B cell (primary cell): ENCODE data around the gene KCNJ18. TPM values are rescaled to one million over a fixed set of nuclear protein-coding genes. Genes with fewer than 3 reads are reported as not detected.
"Not testable (repeated sequence)": the region's sequence is repeated elsewhere in the genome, so short reads cannot be mapped to it uniquely, and the experiment has no call there.

Source experiments
- ATAC-seq: fragments of 200-7000 bp; cut with Tn5 transposase; one replicate; pipeline ENCODE4 v1.10.0; 2021; ENCODE audit warnings: low read depth, mild to moderate bottlenecking, moderate number of reproducible peaks, moderate library complexity
- CTCF ChIA-PET: fragments of 350-600 bp; sonication (Branson Sonifier 250); formaldehyde crosslinking; loops from one replicate; lab custom pipeline; 2021; ENCODE audit warnings: antibody characterized with exemption, inconsistent platforms; lab: Charles Lee
- POLR2A ChIA-PET: fragments of 350-600 bp; sonication (Branson Sonifier 250); formaldehyde crosslinking; loops from one replicate; lab custom pipeline; 2021; ENCODE audit warnings: antibody characterized with exemption; lab: Charles Lee
- DNase-seq: peaks from one replicate; pipeline ENCODE4 v3.0.0; 2013
- H2AFZ ChIP-seq: 2 replicates; pipeline ENCODE4 v1.6.1; 2012; ENCODE audit warnings: mild to moderate bottlenecking, low read depth, low read length; ENCODE audit not compliant: insufficient read depth, poor library complexity, severe bottlenecking
- H3K27ac ChIP-seq, 2 donors: 1 replicate in 1 of 2; 2 replicates in 1 of 2; pipeline ENCODE4 v1.5.1; 2012 to 2013; ENCODE audit warnings: low read length in 2 of 2, mild to moderate bottlenecking in 2 of 2, moderate library complexity in 1 of 2
- H3K27me3 ChIP-seq, 4 experiments: fragments of 200-600 bp in 1 of 4; sonication (generic) in 1 of 4; replicated peaks in 1 of 4; 1 replicate in 2 of 4; 2 replicates in 2 of 4; pipeline versions ENCODE4 v1.6.1 to v1.7.0; 2013 to 2016; ENCODE audit warnings: low read length in 3 of 4, mild to moderate bottlenecking in 2 of 4, mixed read lengths in 1 of 4, moderate library complexity in 1 of 4; ENCODE audit not compliant: insufficient read depth in 4 of 4, control insufficient read depth in 3 of 4; ENCODE audit errors: control extremely low read depth in 1 of 4
- H3K36me3 ChIP-seq, 2 experiments: replicated peaks in 1 of 2; 1 replicate in 1 of 2; 2 replicates in 1 of 2; pipeline versions ENCODE4 v1.6.1 to v1.7.1; 2013; ENCODE audit warnings: low read length in 1 of 2; ENCODE audit not compliant: insufficient read depth in 2 of 2, control insufficient read depth in 1 of 2; ENCODE audit errors: control extremely low read depth in 1 of 2, extremely low read depth in 1 of 2
- H3K4me1 ChIP-seq, 2 donors: fragments of 200-600 bp in 1 of 2; sonication (generic) in 1 of 2; 1 replicate in 1 of 2; 2 replicates in 1 of 2; pipeline versions ENCODE4 v1.5.1 to v1.6.1; 2013 to 2017; ENCODE audit warnings: low read length in 2 of 2; ENCODE audit not compliant: control insufficient read depth in 2 of 2, insufficient read depth in 2 of 2
- H3K4me2 ChIP-seq: replicated peaks from 2 replicates; pipeline ENCODE3; 2012; ENCODE audit warnings: mild to moderate bottlenecking, low read depth, low read length; ENCODE audit not compliant: poor library complexity, severe bottlenecking
- H3K4me3 ChIP-seq, 5 experiments: fragments of 200-600 bp in 1 of 5; sonication (generic) in 1 of 5; 1 replicate in 3 of 5; 2 replicates in 2 of 5; pipeline versions ENCODE4 v1.5.1 to v1.7.0; 2011 to 2016; ENCODE audit warnings: low read length in 4 of 5, mild to moderate bottlenecking in 4 of 5, low read depth in 2 of 5, control low read depth in 1 of 5, moderate library complexity in 1 of 5; ENCODE audit not compliant: insufficient read depth in 1 of 5; ENCODE audit errors: control extremely low read depth in 1 of 5, extremely low read depth in 1 of 5
- H3K79me2 ChIP-seq: fragments of 200-600 bp; sonication (generic); one replicate; pipeline ENCODE4 v1.6.0; 2016; ENCODE audit warnings: low read length; ENCODE audit not compliant: control insufficient read depth, insufficient read depth
- H3K9ac ChIP-seq: fragments of 200-600 bp; sonication (generic); 2 replicates; pipeline ENCODE4 v1.6.1; 2017; ENCODE audit warnings: mild to moderate bottlenecking, low read length, moderate library complexity
- H3K9me3 ChIP-seq, 3 donors: one replicate each; pipeline versions ENCODE4 v1.6.1 to v1.7.1; 2013; ENCODE audit warnings: low read length in 2 of 3; ENCODE audit not compliant: control insufficient read depth in 2 of 3, insufficient read depth in 1 of 3; ENCODE audit errors: control extremely low read depth in 1 of 3
- H4K20me1 ChIP-seq: 2 replicates; pipeline ENCODE4 v1.6.0; 2012; ENCODE audit warnings: mild to moderate bottlenecking, low read length; ENCODE audit not compliant: insufficient read depth, control insufficient read depth, poor library complexity, severe bottlenecking
- H3K27ac Mint-ChIP-seq: one replicate; pipeline ENCODE4 v1.8.0; 2021; ENCODE audit warnings: mixed read lengths
- H3K27me3 Mint-ChIP-seq: one replicate; pipeline ENCODE4 v1.8.0; 2021; ENCODE audit warnings: mixed read lengths
- H3K4me1 Mint-ChIP-seq: one replicate; pipeline ENCODE4 v1.8.0; 2021; ENCODE audit warnings: mixed read lengths
- H3K4me3 Mint-ChIP-seq: one replicate; pipeline ENCODE4 v1.8.0; 2021; ENCODE audit warnings: mixed read lengths
- H3K9me3 Mint-ChIP-seq: one replicate; pipeline ENCODE4 v1.8.0; 2022; ENCODE audit warnings: mixed read lengths; ENCODE audit not compliant: insufficient read depth
- EZH2 ChIP-seq: IDR thresholded peaks from 2 replicates; pipeline ENCODE4 v1.6.1; 2012; ENCODE audit warnings: borderline replicate concordance, low read depth, mild to moderate bottlenecking, moderate library complexity, low read length; ENCODE audit not compliant: insufficient read depth, poor library complexity, severe bottlenecking
- WGBS: methylation state at CpG from one replicate; pipeline ENCODE4 v1.1.5; 2013; ENCODE audit warnings: missing lambda C conversion rate; ENCODE audit not compliant: insufficient coverage; 5-methylcytosine and 5-hydroxymethylcytosine counted together
- intact Hi-C: fragments of 100-400 bp; cut with micrococcal nuclease; formaldehyde crosslinking; loops from one replicate; pipeline ENCODE4 v1.10.0; 2022
- polyA plus RNA-seq: library from polyadenylated mRNA; depleted of rRNA; stranded (reverse); fragments of >200 nt; gene quantifications from 2 replicates; pipeline ENCODE4 v1.2.3, GENCODE V29; 2012
- total RNA-seq, 2 donors: library from RNA; stranded (reverse); fragments of 120-200 nt in 1 of 2; gene quantifications; 1 replicate in 1 of 2; 2 replicates in 1 of 2; pipeline versions ENCODE4 v1.2.3 to v1.2.4, GENCODE V29; 2013 to 2022
- TF ChIP-seq, protein P1 (sequence below): fragments of 200-600 bp; IDR thresholded peaks from one replicate; pipeline ENCODE4 v1.8.0; 2022; ENCODE audit warnings: antibody characterized with exemption, mild to moderate bottlenecking

Gene KCNJ18
- total and polyA plus RNA-seq, 2 donors (not counting 1 experiment from before 2014, with no cell fraction given), result not detected

DNA sequence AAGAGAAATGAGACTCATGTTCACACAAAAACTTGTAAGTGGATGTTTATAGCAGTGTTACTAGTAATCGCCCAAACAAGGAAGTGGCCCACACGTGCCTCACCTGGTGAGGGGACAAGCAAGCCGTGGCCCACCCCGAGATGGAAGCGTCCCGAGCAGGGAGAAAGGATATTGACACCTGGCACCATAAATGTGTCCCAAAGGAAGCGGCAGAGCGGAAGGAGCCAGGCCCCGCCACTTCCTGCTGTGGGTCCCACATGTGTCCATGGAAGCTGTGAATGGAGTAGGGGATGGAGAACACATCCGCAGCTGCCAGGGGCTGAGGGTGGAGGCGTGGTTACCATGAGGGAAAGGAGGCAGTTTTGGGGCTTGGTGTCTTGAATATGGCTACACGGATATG lies 18.9 kb downstream of the KCNJ18 start:
- no peak for ATAC-seq
- DNase-seq, result no peak
- H3K4me3 ChIP-seq, result no peak overlapping the region
- H3K27me3 Mint-ChIP-seq, result no peaks in the 10 kb centered on the region
- no peaks in the 10 kb centered on the region for H4K20me1 ChIP-seq
- H3K9ac ChIP-seq, result no peak overlapping the region
- CTCF ChIA-PET, result no interaction called here
- H3K79me2 ChIP-seq, result no peaks in the 10 kb centered on the region
- no peak overlapping the region for H3K4me2 ChIP-seq
- peaks cover 0 to 23% (median 0%) of the 10 kb centered on the region in 3 donors for H3K9me3 ChIP-seq
- no peak overlapping the region for H3K27ac ChIP-seq
- peaks cover 2% of the 10 kb centered on the region for H3K9me3 Mint-ChIP-seq
- no peaks in the 10 kb centered on the region for H3K27me3 ChIP-seq
- H3K4me3 Mint-ChIP-seq, result no peak overlapping the region
- H3K4me1 ChIP-seq, result no peaks in the 10 kb centered on the region
- POLR2A ChIA-PET, result no interaction called here
- H2AFZ ChIP-seq, result no peak overlapping the region
- TF ChIP-seq, protein P1, sequence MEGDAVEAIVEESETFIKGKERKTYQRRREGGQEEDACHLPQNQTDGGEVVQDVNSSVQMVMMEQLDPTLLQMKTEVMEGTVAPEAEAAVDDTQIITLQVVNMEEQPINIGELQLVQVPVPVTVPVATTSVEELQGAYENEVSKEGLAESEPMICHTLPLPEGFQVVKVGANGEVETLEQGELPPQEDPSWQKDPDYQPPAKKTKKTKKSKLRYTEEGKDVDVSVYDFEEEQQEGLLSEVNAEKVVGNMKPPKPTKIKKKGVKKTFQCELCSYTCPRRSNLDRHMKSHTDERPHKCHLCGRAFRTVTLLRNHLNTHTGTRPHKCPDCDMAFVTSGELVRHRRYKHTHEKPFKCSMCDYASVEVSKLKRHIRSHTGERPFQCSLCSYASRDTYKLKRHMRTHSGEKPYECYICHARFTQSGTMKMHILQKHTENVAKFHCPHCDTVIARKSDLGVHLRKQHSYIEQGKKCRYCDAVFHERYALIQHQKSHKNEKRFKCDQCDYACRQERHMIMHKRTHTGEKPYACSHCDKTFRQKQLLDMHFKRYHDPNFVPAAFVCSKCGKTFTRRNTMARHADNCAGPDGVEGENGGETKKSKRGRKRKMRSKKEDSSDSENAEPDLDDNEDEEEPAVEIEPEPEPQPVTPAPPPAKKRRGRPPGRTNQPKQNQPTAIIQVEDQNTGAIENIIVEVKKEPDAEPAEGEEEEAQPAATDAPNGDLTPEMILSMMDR, result no peak
- TF ChIP-seq EZH2, result no peak
- 84% methylated on average over 9 of the region's 12 CpGs for WGBS
- intact Hi-C loops, result no loop called here
- no peak overlapping the region for H3K27ac Mint-ChIP-seq
- no peaks in the 10 kb centered on the region for H3K4me1 Mint-ChIP-seq
- H3K36me3 ChIP-seq, result no peaks in the 10 kb centered on the region

DNA sequence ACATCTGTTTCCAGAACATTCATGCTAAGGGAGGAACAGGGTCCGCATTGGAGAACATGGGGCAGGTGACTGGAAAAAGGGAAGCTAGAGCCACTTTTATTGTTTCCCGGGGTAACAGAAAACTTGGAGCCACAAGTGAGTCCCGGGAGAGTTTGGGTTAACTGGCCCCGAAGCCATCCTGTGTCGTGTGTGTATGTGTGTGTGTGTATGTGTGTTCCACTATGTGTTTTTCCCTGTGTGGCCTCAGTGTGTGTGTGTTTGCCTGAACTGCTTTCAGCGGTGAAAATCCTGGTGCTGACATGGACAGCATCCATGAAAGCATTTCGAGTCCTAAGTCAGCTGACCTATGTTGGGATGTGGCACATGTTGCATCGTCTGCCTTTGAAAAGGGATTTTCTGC lies 20.7 kb downstream of the KCNJ18 start:
- H3K4me1 Mint-ChIP-seq, H3K27me3 ChIP-seq, H3K27ac Mint-ChIP-seq, H3K27me3 Mint-ChIP-seq, H3K9me3 Mint-ChIP-seq, intact Hi-C loops, H3K9ac ChIP-seq, ATAC-seq, H3K27ac ChIP-seq, H3K79me2 ChIP-seq, H3K4me2 ChIP-seq, POLR2A ChIA-PET, H2AFZ ChIP-seq, DNase-seq, H3K4me3 Mint-ChIP-seq, H3K4me1 ChIP-seq, CTCF ChIA-PET, H4K20me1 ChIP-seq, H3K4me3 ChIP-seq, H3K36me3 ChIP-seq: not testable (repeated sequence)
- WGBS, result 73% methylated on average over 6 of the region's 8 CpGs
- peaks cover 0 to 10% (median 0%) of the 10 kb centered on the region in 3 donors for H3K9me3 ChIP-seq

DNA sequence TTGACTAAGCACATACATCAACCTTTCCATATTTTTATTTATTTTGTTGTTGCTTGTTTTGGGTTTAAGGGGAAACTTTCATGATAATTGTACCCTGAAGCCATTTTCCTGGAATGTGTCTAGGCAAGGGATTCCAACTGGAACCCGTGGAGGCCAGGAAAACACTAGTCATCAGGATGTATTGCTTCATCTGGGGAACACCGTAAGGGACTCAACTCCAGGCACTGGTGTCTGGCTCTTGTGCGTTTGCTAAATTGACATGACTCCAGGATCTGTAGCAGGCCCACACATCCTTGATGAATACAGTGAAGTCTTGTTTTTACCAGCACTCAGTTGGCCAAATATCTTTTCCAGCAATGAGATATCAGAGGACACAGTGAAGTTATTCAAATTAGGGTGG lies 21.3 kb downstream of the KCNJ18 start:
- ATAC-seq, H3K4me2 ChIP-seq, H4K20me1 ChIP-seq, CTCF ChIA-PET, intact Hi-C loops, H3K9ac ChIP-seq, H3K4me3 Mint-ChIP-seq, H3K9me3 ChIP-seq, POLR2A ChIA-PET, H3K36me3 ChIP-seq, H3K4me1 ChIP-seq, H3K79me2 ChIP-seq, H3K4me3 ChIP-seq, H3K27me3 Mint-ChIP-seq, H3K27me3 ChIP-seq, H3K27ac Mint-ChIP-seq, H3K9me3 Mint-ChIP-seq, H3K4me1 Mint-ChIP-seq, H2AFZ ChIP-seq, DNase-seq, H3K27ac ChIP-seq: not testable (repeated sequence)
- no CpG with 5 or more reads among the region's 3 CpGs for WGBS
